HG03378 (cell line): ENCODE data around the gene DGKQ.

Experiments used
- ATAC-seq: cut with Tn5 transposase; IDR thresholded peaks from one replicate; pipeline ENCODE4 v1.9.1; 2021; ENCODE audit warnings: mild to moderate bottlenecking, moderate library complexity; ENCODE audit not compliant: unreplicated experiment

The DGKQ gene

GRCh38 chr4:973431-974397 is at the start of gene DGKQ:
TSS of gene DGKQ (minus strand) at chr4:973569. CDS start at chr4:973482, 87 bp downstream.
- no peak for ATAC-seq

GRCh38 chr4:1022739-1023066 is 49.3 kb upstream of the DGKQ start:
- ATAC-seq = no peak

- no peak for ATAC-seq
These were observed 48.8 kb upstream of the DGKQ start for GRCh38 chr4:1022051-1022738.

- peak; percentile 77 for ATAC-seq
These were observed 48.1 kb upstream of the DGKQ start for GRCh38 chr4:1021386-1022050.

GRCh38 chr4:1019729-1020470 is 46.5 kb upstream of the DGKQ start:
- ATAC-seq = no peak

GRCh38 chr4:1019320-1019719 is 46.0 kb upstream of the DGKQ start:
- no peak for ATAC-seq

- ATAC-seq = no peak
These were observed 45.0 kb upstream of the DGKQ start for GRCh38 chr4:1018147-1019020.

GRCh38 chr4:1017706-1018105 is 44.3 kb upstream of the DGKQ start:
- ATAC-seq = no peak

- ATAC-seq = no peak
These were observed 43.8 kb upstream of the DGKQ start for GRCh38 chr4:1017211-1017610.

- ATAC-seq = no peak
These were observed 42.4 kb upstream of the DGKQ start for GRCh38 chr4:1015746-1016145.

- ATAC-seq = no peak
These were observed 41.8 kb upstream of the DGKQ start for GRCh38 chr4:1015179-1015578.

- no peak for ATAC-seq
These were observed 41.2 kb upstream of the DGKQ start for GRCh38 chr4:1014291-1015167.

GRCh38 chr4:1013225-1014073 is 40.1 kb upstream of the DGKQ start:
- no peak for ATAC-seq

GRCh38 chr4:1012034-1012739 is 38.8 kb upstream of the DGKQ start:
- no peak for ATAC-seq

- ATAC-seq = no peak
These were observed 38.3 kb upstream of the DGKQ start for GRCh38 chr4:1011666-1012033.

- ATAC-seq = no peak
These were observed 37.8 kb upstream of the DGKQ start, which contains the start of gene FGFRL1 for GRCh38 chr4:1011022-1011665. TSS of gene FGFRL1 (plus strand) at chr4:1011626. CDS start at chr4:1012486, 860 bp downstream.
